ENCODE results near the gene HAT1.

DNA sequence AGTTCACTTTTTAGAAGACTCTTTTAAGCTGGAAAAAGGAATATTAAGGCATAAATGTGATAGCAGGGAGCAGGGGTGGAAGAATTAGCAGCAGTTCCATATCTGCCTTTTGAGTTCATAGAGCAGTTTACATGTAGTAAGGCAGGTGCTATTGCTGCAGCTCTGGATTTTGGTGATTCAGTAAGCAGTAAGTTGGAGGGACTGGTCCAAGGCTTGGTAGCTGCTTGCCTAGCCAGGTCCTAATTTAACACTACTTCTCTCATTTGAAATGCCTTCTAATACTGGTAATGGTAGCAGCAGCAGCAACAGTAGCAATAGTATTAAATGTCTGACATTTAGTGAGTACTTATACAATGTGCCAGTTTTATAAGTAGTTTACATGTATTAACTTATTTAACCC, 30.0 kb downstream of the HAT1 start:
- TF ChIP-seq, protein P1, sequence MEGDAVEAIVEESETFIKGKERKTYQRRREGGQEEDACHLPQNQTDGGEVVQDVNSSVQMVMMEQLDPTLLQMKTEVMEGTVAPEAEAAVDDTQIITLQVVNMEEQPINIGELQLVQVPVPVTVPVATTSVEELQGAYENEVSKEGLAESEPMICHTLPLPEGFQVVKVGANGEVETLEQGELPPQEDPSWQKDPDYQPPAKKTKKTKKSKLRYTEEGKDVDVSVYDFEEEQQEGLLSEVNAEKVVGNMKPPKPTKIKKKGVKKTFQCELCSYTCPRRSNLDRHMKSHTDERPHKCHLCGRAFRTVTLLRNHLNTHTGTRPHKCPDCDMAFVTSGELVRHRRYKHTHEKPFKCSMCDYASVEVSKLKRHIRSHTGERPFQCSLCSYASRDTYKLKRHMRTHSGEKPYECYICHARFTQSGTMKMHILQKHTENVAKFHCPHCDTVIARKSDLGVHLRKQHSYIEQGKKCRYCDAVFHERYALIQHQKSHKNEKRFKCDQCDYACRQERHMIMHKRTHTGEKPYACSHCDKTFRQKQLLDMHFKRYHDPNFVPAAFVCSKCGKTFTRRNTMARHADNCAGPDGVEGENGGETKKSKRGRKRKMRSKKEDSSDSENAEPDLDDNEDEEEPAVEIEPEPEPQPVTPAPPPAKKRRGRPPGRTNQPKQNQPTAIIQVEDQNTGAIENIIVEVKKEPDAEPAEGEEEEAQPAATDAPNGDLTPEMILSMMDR (IDR thresholded peaks at IDR 0.05): no peak
- no peak for TF ChIP-seq EP300 (IDR thresholded peaks at IDR 0.05)
- no peak for TF ChIP-seq POLR2A (IDR thresholded peaks at IDR 0.05; ENCODE audit: low read depth)
